NT2/D1 (cell line): ENCODE results near the gene LMBR1L.

Source experiments
- SUZ12 ChIP-seq: IDR thresholded peaks from 2 replicates; pipeline ENCODE4 v1.6.1; 2011; ENCODE audit not compliant: insufficient read length, insufficient read depth; ENCODE audit errors: extremely low read depth
- YY1 ChIP-seq: IDR thresholded peaks from 2 replicates; pipeline ENCODE4 v1.6.1; 2011; ENCODE audit not compliant: insufficient read length, insufficient read depth

DNA sequence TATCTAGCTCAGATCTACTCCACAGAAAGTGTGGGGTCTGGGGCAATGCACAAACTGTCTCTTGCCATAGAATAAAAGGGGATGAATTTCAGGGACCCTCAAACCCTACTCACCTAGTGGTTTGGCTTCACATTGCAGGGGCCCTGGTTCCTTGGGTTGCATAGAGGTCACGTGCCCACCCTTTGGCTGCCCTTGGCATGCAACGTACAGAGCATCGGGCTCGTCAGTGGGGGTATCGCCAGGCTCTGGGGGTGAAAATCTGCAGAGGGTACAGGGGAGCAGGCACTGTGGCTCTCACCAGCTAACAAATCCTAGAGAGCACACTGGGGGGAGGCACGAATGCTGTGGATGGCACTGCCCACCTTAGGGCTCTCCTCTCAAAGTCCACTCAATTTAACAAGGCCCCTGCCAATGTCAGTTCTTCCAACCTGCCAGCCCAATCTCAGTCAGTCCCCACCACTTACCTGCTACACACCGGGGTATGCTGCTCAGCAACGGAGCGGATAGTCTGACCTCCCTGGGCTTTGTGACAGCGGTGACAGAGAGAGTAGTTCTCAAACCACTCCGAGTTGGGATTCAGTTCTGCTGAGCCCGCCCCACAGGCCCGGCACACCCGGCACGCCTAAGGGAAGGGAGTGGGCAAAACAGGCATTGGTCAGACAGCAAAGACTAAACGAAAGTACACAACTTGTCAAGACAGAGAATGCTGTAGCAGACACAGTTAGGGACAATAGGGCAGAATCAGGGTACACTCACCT, 58.0 kb downstream of the LMBR1L start:
- TF ChIP-seq YY1 = no peak
- no peak for TF ChIP-seq SUZ12
